NCI-H510A treated with DMSO at 0.1 percent for 48 hours (cell line): ENCODE measurements around the gene PRDM11.

Source experiments
- DNase-seq: peaks from one replicate; lab custom pipeline; 2025; lab: John Stamatoyannopoulos, UW

The PRDM11 gene

DNA sequence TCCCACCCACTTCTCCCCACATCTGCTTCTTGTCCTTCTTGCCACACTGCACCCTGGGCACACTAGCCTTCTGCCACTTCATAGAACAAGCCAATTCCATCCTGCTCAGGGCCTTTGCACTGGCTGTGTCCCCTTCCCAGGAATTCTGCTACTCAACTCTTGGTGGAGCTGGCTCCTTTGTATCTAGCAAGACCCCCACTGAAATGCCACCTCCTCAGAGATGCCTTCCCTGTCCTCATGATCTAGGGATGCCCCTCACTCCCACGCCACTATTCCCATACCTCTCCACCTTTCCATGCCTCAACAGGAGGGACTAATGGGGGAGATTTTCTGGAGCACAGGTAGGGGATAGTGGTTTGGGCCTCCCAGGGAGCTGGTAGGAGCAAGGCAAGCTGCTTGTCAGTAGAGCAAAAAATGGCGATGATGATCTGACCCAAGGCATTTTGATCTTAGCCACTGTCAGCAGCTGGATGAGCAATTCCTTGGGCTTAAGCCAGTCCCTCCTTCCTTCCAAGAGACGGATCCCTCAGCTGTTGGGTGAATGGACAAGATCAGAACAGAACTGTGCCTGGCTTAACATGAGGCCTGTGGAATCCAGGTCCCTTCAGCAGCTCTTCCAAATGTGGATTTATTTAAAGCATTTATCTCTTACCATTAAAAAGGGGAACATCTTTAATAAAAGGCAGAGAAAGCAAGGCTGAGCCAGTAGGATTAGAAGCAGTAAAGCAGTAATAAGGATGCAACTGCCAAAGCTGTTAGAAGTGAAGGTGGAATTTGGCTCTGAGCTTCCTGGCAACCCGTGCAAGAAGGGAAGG is 4.0 kb upstream of the PRDM11 start:
- no peak for DNase-seq

DNA sequence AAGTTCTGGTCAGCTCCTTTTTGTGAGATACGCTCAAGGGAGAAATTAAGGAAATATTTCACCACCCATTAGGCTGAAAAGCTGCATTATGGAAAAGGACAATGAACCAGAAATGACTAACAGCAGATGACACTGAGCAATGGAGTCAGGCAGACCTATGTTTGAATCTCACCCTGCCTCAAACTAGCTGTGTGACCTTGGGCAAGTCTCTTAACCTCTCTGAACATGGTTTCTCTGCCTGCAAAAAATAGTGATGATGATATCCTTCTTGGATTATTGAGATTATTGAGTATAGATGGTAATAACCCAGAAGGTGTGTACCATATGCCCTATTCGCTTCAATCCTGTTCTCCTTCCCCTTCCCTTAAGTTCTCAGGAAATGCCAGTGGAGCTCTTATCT is 2.9 kb upstream of the PRDM11 start:
- DNase-seq: no peak

DNA sequence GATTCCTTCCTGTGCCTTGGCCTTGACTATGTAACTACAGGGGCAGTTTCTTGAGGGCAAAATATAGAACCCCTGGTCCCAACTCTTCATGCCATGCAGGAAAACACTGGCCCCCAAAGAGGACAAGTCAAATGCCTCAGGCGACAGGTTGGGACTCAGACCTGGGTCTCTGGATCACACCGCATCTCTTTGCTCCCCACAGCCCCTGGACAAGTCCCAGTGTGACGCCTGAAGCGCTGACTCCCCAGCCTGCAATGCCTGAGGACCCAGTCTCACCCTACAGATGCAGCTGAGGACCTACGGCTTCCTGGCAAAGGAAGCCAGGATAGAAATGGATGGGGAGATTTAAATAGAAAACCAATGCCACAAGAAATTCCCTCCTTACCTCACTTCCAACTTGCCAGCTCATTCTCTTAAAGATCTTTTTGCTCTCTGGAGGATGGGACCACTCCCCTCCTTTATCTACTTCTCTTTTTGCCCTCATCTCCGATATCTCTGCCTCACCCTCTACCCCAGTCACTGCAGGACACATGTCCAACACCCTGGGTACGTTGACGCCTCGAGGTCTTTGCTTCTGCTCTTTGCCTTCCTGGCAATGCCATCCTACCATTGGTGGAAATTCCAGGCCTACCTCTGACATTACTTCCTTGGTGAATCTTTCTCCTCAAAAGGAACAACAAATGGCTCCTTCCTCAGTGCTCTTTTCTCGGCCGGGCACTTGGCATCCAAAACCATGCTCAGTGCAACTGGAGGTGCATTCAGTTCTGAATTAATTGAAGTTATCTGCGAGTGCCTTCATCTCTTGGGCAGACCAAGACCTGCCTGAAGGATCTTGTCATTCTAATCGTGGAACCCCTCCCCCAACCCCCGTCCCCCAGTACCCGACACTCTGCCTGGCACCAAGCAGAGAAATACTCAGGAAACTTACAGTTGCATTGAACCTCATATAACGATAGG is 2.0 kb upstream of the PRDM11 start:
- DNase-seq: no peak

DNA sequence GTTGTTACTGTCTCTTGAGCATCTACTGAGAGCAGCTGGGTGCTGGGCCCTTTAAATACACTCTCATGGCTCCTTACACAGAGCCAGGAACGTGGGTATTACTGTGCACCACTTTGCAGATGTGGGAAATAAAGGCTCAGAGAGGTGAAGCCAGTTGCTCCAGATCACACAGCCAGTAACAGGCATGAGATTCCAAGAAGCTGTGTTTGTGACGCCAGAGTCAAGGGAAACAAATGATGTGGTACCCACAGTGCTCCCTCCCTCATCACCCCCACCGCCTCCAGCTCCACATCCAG is 1.4 kb upstream of the PRDM11 start:
- DNase-seq: no peak

DNA sequence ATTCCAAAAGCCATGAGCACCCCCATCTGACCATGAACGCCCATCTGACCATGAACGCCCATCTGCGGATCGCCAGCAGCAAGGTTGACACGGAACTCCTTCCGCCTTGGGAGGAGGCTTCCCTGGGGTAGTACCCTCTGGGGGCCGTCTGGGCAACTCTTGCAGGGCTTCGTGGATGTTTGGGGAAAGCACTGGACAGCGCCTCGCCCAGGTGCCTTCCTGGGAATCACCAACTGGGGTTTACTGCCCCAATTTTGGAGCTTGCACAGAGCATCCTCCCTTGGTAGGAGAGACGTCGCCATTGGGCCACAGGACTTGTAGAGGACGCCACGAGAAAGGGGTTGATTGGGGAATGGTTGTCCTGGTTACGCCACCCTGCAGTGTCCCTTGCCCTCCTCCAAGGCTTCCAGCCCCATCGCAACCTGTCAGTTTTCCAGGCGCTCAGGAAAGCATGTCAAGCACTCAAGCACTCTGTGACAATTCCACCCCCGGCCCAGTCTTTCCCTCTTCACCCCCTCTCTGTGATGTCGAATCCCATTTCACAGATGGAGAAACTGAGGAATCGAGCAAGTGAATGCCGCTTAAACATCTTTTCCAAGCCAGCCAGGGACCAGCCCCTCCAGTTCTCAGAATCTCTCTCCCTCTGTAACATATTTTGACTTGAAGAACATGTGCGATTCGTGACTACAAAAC is 914 bp upstream of the PRDM11 start:
- DNase-seq: no peak

DNA sequence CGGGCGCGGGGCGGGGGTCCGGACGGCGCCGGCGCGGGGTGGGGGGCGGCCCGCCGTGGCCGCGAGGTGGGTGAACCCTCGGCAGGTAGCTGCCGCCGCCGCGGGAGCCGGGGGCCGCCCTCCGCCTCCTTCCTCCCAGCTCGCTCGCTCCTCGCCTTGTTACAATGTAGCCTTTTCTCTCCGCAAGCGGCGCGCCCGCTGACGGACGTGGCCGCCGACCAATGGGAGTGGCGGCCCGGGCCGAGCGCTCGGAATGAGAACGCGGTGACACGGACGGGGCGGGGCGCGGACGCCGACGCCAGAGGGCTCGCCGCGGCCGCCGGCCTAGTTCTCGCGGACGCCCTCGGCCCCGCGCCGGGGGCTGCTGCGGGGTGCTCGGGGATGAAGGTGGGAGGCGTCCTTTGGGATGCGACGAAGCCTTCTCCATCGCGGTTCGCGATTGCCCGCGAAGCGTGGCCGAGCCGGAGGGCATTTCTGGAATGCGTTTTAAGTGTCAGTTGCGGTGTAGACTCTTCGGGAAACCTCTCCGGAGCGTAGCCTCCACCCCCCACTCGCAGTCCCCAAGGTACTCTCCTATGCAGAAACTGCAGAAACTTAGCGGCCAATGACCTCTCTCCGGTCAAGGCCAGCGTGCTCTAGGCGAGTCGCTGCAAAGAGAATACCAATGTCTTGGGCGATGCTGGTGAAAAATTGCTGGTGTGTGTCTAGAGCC is 734 bp downstream of the PRDM11 start:
- peak; percentile 25 for DNase-seq

DNA sequence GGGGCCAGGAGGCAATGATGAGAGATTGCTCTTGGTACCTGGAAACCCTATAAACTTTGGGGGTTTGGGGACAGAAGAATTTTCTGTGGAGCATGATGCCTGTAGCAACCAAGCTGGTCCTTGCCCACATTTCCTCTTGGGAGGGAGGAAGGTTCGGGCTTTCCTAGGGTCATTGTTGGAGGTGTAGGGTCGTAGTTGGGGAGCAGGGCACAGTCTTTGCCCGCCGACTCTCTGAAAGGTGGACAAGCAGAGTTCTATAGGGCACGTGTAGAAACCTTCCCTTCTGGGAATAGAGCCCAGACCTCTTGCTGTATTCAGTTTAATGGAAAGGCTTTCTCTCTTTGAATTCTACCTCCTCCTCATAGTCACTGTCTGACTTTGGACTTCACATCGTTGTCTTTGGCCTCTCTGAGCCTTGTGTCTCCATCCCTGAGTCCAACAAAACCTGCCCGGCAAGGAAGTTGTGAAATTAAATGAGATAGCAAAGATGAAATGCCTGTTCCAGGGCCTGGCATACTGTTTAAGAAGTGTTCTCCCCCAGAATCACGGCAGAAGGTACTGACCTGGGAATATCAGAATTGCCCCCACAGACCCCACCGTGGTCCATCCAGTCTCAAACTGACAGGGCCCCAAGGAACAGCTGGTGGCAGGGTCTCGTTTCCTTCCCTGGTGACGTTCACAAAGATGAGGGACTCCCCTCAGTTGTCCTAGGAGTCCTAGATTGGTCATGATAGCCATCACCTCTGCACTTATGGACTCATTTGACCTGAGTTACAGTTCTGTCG is 1.6 kb downstream of the PRDM11 start:
- DNase-seq: no peak

DNA sequence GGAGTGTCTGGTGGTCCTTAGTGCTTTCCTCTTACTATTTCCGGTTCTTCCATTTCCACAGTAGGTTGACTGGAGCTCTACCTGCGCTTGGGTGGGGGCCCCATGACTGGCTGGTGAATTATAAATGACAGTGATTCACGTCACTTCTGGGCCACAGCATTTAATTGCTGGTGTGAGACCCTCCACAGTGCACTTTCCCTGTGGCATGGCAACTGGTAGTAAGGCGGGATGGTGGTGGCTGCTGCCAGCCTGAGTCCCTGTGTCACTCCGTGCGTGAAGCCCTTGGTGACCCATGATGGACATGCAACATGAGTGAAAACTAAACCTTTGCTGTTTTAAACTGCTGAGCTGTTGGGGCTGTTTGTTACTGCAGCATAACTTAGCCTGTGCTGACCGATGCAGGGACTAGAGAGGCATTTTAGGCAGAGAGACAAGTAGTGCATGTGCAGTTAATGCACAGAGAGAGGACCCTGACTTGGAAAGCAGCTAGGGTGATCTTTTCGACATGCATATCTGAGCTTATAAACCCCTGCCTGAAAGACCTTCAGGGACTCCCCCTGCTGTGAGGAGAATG is 3.1 kb downstream of the PRDM11 start:
- DNase-seq: no peak

DNA sequence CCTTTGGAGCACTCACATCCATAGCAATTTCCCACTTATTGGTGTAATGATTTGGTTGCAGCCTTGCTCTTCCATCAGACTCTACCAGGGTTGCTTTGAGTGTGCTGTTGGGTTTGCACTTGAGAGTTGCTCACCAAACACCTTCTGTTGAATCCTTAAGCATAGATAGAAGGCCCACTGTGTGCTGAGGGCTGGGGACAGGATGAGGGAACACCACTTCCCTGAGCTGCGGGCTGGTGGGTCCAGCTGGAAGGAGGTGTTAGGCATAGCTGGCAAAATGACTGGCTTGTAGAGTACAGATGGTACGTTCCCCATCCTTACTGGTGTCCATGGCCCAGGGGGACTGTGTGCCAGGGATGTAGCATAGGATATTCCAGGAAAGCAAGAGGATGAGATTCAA is 3.9 kb downstream of the PRDM11 start:
- DNase-seq: no peak

DNA sequence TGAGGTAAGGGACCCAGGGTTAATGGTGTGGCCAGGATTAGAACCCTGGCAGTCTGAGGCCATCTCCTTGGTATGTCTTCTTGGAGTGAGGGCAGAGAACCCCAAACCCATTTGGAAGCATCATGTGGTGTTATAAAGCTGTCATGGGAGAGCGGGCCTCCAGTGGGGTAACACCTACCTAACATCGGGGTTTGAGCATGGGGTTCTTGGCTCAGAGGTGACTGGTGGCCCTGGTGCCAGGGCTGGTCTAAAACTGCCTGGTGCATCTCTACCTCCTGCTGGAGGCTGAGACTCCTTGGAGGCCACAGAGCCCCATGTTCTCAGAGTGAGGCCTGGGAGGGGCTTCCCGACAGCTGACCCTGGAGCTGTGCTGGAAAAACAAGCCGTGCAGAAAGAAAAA is 4.5 kb downstream of the PRDM11 start:
- DNase-seq: no peak

DNA sequence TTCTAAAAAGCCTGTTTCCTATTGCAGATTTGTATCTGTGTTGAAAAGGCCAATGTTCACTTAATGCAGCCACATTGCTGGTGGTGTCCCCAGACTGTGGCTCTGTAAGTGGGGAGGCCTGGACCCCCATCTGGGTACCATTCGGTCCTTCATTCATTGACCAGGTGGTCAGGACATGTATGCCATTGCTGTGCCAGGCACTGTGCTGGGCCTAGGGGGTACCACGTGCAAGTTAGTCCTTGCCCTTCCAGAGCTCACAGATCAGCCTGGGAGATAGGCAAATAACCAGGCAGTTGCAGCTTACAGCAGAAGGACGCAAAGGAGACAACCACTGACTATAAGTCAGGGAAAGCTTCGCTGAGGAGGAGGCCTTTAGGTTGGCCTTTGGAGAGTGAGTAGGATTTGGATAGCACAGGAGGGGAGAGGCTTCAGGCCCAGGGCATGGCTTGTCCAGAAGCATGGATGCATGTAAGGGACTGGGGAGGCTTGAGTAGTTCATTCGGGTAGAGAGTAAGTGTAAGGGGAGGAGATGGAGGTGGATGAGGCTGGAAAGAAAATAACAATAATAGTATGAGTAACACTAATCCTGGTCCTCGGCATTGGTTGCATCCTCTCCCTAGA is 5.0 kb downstream of the PRDM11 start:
- DNase-seq: no peak

DNA sequence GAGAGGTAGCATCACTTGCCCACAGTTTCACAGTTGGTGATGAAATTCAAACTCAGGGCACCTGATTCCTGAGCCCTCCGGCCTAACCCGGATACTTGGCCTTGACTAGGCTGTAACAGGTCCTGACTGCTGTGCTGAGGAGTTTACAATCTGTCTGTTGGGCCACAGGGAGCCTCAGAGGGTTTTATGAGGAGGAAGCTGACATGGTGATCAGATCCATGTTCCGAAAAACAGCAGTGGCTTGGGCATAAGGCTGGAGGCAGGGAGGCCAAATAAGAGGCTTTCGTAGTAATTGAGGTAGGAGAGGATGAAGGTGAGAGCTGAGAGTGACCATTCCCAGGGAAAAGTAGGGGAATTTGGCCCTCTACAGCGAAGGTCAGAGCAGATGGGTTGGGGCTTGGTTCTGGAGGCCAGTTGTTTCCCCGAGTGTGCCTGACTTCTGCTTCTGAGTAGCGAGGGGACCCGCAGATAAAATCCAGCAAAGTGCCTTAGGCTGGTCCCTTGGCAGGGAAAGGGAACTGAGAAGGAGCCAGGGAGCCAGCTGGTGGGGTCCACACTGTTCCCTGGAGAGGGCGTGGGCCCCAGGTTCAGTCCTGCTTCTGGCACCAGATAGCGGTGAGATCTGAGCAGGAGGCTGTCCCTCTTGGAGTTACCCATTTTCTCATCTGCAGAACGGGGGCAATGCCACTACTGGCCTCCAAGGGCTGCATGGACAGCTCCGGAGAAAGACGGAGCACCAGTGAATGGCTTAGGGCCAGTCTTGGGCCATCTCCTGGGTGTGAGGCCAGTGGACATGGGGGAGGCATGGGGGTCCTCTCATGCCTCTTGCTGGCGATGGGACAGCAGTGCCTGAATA is 6.5 kb downstream of the PRDM11 start:
- DNase-seq: no peak

DNA sequence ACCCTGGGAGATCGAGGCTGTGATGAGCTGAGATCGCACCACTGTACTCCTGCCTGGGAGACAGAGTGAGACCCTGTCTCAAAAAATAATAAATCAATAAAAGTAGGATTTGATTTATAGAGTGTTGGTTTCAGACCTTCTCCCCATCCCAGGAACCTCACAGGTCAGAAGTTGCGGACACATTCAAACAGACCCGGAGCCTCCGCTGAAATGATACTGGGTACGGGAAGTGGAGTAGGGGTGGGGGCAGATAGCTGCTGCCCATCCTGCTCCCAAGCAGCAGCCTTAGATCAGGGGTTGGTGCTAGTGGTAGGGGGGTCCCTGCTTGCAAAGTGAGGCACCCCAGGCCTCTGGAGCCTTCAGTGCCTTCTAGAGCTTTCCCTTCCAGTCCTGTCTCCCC is 7.8 kb downstream of the PRDM11 start:
- no peak for DNase-seq

DNA sequence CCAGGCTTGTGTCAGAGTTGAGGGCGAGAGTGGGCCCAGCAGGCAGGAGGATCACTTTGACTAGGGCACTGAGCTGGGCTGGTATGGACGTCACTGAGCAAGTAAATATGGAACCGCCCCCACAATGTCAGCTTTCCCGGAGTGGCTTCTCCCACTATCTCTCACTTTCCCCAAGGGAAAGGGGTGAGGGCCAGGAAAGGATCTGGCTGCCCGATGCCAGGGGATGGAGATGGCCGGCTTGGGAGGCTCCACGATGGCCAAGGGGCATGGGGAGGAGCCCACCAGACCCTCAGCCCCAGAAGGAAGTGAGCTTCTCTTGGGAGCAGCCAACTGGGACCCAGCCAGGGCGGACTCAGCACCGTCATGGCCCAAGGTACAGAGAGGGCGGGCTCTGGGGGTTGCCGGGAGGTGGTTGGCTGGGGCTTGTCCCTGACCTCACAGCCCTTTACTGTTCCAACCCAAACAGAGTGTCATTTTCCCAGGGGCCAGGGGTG is 8.7 kb downstream of the PRDM11 start:
- no peak for DNase-seq

DNA sequence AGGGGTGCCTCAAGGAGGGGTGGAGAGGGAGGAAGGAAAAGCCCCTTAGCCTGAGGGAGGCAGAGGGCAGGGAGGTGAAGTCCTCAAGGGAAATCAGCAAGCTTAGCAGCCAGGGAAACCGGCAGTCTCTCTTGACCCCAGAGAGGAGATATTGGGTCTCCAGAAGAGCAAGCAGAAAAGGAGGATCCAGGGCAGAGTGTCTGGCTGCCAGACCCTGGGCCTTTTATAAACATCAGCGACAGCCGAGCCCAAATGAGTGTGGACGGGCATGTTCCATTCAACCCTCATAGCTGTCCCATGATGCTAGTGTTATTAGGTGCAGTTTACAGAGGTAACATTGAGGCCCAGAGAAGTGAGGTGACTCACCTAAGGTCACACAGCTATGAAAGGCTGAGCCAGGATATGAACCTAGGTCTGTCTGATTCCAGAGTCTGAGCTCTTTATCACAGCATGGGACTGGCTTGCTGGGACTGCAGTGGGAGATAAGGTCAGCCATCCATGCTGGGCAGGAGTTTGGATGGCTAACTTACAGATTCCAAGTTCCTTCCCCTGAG is 9.3 kb downstream of the PRDM11 start:
- DNase-seq: no peak

DNA sequence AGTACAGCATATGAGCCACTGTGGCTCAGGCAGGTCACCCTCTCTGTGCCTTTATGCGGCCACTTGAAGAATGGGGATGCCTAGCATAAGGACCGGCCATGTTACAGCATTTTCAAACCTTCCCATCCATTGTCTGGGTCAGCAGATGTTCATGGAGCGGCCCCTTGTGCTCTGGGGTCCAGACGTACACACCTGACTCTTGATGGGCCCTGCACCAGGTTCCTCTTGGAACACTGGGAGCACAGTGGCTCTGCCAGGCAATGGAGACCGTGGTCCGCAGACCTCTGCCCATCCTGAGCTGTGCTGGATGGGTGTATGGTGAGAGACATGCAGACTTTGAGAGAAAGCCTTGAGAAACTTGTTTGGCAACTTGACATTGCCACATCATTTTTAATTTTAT is 9.8 kb downstream of the PRDM11 start:
- DNase-seq: no peak

DNA sequence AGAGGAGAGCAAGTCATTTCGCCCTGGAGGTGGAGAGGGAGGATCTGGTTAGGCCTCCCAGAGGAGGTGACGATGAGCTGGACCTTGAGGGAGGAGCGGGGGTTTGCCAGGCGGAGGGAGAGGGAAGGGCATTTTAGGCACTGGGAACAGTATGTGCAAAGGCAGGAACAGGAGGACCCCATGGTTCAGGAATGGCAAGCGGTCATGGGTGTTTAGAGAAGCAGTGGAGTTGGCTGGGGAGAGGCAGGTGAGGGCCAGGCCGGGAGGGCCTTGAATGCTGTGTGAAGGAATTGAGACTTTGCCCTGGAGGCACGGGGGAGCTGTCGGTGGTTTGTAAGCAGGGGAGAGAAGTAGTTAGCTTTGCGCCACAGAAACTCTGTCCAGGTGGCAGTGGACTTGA is 10.3 kb downstream of the PRDM11 start:
- DNase-seq: no peak

DNA sequence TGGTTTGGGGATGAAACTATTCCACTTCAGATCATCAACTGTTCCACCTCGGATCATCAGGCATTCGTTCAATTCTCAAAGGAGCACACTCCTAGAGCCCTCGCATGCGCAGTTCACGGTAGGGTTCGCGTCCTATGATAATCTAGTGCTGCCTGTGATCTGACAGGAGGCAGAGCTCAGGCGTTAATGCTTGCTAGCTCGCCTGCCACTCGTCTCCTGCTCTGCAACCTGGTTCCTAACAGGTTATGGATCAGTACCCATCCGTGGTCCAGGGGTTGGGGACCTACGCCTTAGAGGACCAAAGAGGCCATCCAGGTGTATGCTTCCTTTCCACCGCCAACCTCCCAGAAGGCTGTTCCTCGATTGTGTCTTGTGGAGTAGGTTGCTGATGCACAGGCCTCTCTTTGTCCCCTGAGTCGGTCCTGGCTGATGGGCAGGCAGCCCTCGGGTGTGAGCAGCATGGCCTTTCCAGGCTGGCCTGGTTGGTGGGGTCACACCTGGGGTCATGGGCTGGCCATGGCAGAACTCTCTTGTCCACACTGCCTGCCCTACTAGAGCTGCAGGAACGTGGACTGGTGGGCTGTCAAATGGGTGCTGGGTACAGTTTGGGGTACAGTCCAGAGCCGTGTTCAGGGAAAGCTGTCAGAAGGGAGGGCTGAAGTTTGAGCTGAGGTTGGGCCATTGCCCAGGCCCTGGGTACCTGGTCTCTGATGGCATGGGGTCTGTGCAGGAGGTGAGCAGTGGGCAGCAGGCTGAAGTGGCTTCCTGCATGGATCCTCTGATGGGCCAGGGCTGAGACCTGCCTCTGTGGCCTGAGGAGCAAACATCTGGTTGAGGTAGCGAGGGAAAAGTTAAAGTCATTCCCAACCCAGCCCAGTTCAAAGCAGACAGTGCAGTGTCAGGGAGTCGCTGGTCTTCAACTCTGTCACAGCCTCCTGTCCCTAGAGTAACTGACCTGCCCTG is 11.1 kb downstream of the PRDM11 start:
- DNase-seq: no peak
